Cortex of kidney (tissue), 1 donor: ENCODE measurements around the gene SPINK4.

Source experiments
- DNase-seq: peaks from one replicate; lab custom pipeline; 2025; lab: John Stamatoyannopoulos, UW

The SPINK4 gene

DNA sequence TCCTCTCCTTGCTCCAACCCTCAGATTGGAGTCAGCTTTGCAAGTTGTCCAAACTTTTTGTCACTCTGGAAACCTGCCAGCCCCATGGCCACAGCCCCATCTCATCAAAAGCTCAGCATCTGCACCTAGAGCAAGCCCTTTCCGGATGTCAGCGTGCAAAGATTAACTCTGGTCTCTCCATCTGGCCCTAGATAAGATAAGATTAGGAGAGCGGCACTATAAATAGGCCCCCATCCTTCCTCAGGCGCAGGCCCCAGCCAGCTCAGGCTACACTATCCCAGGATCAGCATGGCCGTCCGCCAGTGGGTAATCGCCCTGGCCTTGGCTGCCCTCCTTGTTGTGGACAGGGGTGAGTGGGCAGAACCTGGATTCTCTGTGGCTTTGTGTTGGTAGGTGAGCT is at the start of gene SPINK4:
SPINK4 (plus strand) TSS at position 247 of the 400 bp plus-strand sequence; CDS start at position 289, 42 bp downstream.
- no peak for DNase-seq

DNA sequence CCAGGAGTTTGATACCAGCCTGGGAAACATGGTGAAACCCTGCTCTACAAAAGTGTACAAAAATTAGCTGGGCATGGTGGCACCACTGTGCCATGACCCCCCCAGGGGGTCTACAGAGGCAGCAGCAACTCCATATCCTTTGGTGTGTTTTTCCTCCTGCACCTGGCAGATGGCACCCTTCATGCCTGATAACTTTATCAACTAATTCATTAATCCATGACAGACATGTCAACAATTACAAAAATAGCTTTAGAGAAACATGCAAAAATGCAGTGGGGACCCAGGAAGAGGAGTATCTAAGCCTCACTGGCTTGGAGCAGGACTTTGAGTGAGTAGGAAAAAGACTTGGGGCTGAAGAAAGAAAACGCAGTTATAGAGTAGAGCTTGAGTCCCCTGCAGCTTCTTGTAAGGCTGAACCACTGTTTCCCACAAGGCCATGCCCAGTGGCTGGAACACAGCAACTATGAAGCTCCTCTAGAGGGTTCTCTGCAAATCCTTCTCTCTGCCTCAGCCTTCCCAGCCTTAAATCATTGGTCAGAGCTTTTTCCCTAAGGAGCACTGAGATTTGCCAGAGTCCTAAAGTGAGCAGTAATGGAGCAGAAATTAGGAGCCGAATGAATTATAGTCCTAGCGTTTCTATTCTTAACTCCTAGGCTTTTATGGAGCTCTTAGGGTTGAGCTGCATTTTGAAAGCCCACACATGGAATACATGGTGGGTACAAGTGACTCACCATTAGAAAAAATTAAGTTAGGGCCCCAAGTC is 47.3 kb upstream of the SPINK4 start:
- DNase-seq: no peak

GRCh38 chr9:33193818-33194217 is 46.1 kb upstream of the SPINK4 start:
- no peak for DNase-seq

GRCh38 chr9:33196736-33197135 is 43.2 kb upstream of the SPINK4 start:
- DNase-seq: no peak

DNA sequence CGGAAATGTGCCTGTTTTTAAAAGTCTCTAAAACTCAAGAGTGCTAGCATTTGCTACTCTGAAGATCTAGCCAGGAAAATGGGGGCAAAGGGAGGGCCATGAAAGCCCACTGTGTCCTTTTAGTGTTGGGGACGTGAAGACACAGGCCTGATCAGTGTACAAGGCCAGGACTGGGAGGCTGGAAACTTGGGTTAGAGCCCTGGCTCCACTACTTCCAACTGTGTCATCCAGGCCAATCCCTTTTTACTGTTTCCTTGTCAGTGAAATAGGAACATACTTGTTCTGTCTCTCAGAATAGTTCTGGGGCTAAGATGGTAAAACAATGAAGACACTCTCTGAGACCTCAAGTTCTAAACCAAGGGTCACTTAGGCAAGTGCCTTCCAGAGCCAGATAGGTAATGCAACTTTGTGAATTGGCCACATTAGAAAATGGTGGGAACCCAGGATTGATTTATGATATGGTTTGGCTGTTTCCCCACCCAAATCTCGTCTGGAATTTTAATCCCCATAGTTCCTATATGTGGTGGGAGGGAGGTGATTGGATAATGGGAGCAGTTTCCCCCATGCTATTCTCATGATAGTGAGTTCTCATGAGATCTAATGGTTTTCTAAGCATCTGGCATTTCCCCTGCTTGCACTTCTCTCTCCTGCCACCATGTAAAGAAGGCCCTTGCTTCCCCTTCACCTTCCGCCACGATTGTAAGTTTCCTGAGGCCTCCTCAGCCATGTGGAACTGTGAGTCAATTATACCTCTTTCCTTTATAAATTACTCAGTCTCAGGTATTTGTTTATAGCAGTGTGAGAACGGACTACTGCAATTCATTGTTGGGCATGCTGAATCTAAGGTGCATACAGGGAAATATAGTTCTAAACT is 42.5 kb upstream of the SPINK4 start:
- no peak for DNase-seq

DNA sequence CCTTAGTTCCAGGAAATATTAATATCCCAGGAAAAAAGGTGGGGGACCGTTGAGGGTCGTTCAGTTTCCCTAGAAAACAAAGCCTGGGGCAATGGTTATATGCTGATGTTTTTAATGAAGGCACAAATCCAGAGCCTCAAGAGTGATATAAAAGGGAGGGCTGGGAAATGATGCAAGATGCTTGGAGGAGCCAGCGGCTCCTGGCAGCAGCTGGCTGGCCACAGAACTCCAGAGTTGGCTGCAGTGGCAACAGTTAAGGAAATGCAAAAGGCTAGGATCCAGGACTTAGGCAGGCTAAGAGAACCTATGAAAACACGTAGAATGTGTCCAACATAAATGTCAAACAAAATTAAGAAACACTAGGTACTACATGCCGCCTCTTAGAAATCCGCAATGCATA is 41.8 kb upstream of the SPINK4 start:
- no peak for DNase-seq

DNA sequence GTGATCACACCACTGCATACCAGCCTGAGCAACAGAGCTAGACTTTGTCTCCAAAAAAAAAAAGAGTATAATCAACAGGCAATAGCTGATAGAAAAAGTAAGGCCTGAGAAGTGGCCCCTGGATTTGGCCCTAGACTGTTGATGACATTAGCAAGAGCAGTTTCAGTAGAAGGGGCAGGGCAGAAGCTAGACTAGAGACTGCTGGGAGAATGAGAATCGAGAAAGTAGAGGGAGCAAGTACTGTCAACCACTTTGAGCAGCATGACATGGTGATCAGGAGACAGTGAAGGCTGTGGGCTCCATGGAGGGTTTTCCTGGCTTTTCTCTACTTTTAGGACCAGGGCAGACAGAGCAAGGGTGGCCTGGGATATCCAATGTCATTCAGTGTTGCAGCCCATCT is 37.9 kb upstream of the SPINK4 start:
- no peak for DNase-seq

DNA sequence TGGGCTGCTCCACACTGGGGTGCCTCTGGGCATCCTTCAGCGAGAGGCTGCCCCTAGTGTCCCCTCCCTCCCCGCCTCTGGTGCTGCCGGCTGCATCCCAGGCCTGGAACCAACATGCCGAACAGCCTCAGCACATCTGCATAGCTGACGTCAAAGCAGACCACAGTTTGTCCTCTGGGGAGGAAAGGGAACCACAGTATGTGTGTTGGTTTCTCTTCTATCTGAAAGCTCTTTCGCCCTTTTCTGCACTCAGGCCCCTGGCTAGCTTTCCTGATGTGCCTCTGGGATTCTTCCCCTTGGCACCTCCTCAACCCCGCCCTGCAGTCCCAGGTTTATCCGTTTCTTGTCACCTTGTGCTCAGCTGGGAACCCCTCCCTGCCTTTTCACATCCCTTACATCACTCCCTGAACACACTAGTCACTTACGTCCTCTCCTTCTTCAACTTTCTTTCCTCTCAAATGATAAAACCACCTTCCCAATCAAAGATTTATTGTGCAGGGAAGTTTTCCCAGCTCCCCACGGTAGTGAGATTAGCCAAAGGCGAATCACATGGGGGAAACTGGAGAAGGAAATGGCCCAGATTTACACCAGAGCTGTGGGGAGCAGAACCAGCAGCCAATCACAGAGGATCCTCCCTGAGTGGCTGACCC is 37.3 kb upstream of the SPINK4 start:
- no peak for DNase-seq

GRCh38 chr9:33209394-33209793 is 30.6 kb upstream of the SPINK4 start:
- no peak for DNase-seq

GRCh38 chr9:33210006-33210715 is 29.8 kb upstream of the SPINK4 start:
- no peak for DNase-seq

- DNase-seq: no peak
Observed at GRCh38 chr9:33211695-33212393, 28.1 kb upstream of the SPINK4 start.

DNA sequence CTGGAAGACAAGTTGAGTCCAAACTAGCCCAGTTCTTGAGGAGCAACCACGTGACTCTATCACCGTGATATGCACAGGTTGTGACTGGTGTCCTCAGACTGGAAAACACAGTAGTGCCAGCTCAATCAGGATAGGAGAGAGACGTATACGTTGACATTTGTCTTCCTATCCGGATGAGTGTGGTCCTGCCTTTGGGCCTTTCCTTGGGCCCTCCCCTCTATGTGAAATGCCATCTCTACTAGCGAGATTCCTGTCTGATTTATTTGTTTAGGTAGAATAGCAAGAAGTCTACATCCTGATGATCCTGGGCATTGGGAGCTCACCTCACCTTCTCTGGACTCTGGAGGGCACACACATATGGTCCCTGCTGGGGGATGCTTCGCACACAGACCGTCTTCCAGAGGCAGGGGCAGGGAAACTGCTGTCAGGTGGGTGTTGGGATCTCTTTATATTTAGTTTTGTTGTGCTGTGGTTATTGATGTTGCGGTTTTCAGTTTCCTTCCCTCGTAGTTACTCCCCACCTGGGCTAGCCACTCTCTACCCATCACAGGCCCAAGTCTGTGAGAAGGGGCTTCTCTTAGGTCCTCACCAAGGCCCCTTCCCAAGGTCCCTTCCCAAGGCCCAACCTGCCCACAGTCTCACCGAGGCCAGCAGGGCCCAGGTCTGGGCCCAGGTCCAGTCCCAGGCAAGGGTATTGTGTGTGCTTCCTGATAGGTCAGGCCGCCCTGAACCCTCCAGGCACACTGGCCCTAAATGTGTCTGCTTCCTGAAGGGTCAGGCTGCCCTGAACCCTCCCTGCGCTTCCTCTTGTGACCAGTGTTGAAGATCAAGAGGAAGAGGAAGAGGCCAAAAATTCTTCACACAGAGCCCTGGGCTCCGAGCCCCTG is 19.0 kb upstream of the SPINK4 start:
- no peak for DNase-seq

DNA sequence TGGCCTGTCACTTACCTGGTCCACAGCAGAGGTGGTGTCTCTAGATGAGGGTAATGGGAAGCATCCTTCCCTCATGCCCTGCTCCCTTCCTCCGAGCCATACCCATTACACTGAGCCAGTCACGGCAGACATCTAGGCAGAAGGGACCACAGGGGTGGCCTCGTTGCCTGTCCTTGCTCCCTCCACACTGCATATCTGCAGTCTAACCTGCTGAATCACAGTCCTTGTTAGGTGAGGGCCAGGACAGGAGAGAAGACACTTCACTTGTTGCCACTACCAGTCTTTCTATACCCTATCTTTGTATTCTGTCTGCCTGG is 18.4 kb upstream of the SPINK4 start:
- no peak for DNase-seq

DNA sequence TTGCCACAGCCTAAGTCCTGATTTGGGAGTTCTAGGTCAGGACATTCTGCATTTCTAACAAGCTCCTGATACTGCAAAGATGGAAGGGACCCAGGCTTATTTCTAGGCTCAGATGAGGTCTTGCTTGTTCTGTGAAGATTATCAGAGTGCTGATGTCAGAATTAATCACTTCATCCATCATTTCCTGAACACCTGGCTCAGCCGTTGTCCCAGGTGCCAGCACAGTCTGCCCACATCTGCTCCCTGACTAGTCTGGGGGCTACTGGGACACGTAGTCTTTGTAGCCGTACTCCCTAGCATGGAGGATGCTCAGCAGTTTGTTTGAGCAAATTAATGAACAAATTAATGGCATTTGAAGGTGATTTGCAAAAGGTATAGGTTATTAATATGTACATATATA is 17.9 kb upstream of the SPINK4 start:
- no peak for DNase-seq

DNA sequence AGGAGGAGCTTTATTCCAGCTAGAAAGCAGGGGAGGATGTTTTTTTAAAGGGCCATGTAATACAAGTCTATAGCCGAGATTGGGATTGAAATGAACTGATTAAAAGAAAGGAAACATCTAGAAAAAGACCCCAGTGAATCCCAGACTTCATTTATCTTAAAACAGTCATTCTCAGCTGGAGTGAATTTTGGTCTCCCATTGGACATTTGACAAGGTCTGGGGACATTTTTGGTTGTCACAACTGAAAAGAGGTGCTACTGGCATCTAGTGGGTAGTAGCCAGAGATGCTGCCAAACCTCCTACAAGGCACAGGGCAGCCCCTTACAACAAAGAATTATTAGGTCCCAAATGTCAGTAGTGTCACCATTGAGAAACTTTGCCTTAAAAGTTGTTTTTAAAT is 16.3 kb upstream of the SPINK4 start:
- no peak for DNase-seq

DNA sequence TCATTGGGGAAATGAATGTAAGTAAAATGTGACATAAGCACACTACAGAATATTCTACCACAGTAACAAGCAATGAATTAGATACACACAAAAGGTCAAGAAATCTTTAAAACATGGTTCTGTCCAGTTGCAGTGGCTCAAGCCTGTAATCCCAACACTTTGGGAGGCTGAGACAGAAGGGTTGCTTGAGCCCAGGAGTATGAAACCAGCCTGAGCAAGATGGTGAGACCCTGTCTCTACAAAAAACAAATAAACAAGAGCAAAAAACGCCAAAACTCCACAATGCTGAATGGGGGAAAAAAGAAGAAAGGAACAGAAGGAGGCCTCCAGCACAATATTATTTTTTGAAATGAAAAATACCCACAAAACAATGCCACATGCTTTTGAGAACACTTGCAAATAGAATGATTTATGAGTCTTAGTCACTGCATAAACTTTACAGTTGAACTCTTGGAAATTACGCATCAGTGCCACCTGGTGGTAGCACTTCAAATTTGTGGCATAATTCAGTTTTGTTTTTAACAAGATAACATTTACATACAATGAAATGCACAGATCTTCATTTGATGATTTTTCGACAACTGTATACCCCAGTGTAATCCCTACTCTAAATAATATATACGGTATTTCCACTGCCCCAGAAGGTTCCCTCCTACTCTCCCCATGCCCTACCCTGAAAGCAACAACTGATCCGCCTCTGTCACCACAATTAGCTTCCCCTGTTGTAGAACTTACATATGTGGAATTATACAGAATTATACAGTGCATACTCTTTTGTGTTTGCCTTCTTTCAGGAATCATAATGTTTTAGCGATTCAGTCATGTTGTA is 14.4 kb upstream of the SPINK4 start:
- no peak for DNase-seq

- DNase-seq: no peak
Observed at GRCh38 chr9:33227008-33227398, 13.0 kb upstream of the SPINK4 start.

GRCh38 chr9:33227741-33228140 is 12.2 kb upstream of the SPINK4 start:
- DNase-seq: no peak

GRCh38 chr9:33228606-33229005 is 11.4 kb upstream of the SPINK4 start:
- DNase-seq: no peak
